ENCODE measurements around the gene GOLGA3. TPM values are rescaled to one million over a fixed set of nuclear protein-coding genes. Genes with fewer than 3 reads are reported as not detected.

The GOLGA3 gene
- total RNA-seq, 1 donor, result 21.9 TPM

DNA sequence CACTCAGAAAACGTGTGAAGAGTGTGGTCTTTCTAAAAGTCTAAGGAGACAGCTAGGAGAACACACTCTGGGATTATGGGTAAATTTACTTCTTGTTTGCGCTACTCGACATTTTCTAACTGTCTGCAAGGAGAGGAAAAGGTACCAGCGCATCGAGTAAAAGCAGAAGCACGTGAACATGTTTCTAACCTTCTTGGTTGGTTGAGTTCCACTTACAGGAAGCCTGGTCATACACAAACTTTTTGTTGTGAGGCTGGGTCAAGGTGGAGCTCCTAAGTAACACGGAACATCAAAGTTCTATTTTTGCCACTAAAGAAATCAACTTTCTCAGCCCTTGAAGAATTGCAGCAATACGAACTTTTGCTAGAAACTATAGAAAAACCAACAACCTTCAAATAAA lies 87.0 kb downstream of the GOLGA3 start:
- Histone ChIP-seq H3K4me1 (ENCODE audit: insufficient read depth, low read length) (no peaks in the 10 kb centered on the region), H3K4me3 (ENCODE audit: low read length) (no peak overlapping the region), H3K9me3 (ENCODE audit: low read depth, low read length) (no peaks in the 10 kb centered on the region), H3K27me3 (ENCODE audit: insufficient read depth, low read length) (no peaks in the 10 kb centered on the region)

DNA sequence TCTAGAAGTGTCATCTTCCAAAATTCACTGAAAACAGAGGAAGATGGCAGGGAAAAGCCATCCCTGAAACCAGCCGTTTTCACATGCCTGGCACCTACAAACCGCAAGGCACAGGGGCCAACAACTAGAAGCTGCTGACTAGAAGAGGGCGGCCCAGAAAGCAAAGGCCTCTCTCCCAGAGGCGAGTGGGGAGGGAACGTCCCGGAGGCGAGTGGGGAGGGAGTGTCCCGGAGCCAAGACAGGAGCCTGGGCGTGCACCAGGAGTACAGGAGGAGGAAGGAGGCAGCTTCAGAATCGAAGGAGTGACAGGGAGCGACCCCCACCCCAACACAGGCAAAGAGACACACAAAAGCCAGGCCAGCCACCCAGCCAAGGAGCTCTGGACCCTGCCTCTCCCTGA lies 88.0 kb downstream of the GOLGA3 start:
- no peak overlapping the region for H3K4me3 ChIP-seq (ENCODE audit: low read length)
- no peaks in the 10 kb centered on the region for H3K27me3 ChIP-seq (ENCODE audit: insufficient read depth, low read length)
- no peaks in the 10 kb centered on the region for H3K4me1 ChIP-seq (ENCODE audit: insufficient read depth, low read length)
- H3K9me3 ChIP-seq (ENCODE audit: low read depth, low read length), result no peaks in the 10 kb centered on the region

DNA sequence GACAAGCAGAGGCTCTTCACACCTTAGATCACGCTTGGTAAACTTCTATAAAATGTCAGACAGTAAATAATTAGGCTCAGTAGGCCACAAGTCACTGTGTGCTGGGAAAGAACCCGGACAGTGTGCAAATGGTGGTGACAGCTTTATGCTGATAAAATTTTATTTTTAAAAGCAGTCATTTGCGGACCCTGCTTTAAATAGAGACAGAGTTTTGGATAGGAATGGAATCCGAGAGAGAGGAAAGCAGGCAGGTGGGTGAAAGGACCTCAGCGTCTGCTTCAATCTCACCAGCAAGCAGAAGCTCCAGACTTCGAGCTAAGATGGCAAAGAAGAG lies 88.4 kb downstream of the GOLGA3 start:
- Histone ChIP-seq H3K4me1 (ENCODE audit: insufficient read depth, low read length) (no peaks in the 10 kb centered on the region), H3K4me3 (ENCODE audit: low read length) (no peak overlapping the region), H3K27me3 (ENCODE audit: insufficient read depth, low read length) (no peaks in the 10 kb centered on the region), H3K9me3 (ENCODE audit: low read depth, low read length) (no peaks in the 10 kb centered on the region)

DNA sequence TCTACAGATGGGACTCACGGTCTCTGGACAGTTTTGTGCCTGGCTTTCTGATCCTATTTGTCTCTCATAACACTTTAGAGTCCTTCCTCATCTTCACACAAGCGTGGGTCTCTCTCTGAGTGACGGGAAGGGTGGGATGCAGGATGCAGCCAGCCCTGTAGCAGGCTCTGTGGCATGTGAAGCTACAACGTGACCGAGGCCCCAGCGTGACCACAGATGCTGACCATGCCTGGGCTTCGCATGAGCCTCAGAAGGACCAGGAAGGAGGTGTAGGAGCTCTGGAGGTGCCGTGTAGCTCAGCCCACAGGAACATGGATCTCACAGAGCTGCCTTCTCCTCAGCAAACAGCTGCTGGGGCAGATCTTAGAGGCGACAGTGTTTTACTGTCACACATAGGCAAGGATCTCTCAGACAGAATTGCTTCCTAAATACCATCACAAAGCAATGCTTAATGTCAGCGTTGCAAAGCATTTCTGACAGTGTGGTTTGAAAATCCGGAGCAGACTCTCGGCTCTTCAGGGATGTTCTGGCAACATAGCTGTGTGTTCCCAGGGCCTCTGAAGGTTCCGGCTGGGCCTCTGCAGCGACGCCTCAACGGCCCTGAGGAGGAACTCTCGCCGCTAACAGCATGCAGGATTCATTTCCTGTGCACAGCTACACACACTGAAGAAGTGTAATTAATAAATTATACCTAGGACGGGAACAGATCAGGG lies 88.9 kb downstream of the GOLGA3 start:
- no peak overlapping the region for H3K4me3 ChIP-seq (ENCODE audit: low read length)
- no peaks in the 10 kb centered on the region for H3K27me3 ChIP-seq (ENCODE audit: insufficient read depth, low read length)
- no peaks in the 10 kb centered on the region for H3K4me1 ChIP-seq (ENCODE audit: insufficient read depth, low read length)
- no peaks in the 10 kb centered on the region for H3K9me3 ChIP-seq (ENCODE audit: low read depth, low read length)

DNA sequence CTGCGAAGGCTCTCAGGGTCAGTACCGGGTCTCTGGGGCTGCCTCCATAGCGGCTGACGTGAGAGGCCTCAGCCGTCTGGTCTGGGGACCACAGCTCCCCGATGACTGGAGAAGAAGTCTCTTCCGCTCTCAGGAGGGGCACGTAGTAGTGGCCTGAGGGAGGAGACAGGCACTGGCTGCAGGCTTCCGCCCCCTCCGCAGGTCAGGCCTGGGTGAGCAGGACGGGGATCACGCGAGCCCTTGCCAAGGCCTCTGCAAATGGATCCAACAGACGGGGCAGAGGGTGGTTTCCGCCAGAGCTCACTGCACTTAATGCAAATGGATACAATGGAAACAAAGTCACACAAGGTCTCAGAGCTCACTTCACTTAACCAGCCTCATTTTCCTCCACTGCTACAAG lies 91.8 kb downstream of the GOLGA3 start:
- Histone ChIP-seq H3K27me3 (ENCODE audit: insufficient read depth, low read length) (no peaks in the 10 kb centered on the region), H3K9me3 (ENCODE audit: low read depth, low read length) (no peaks in the 10 kb centered on the region), H3K4me1 (ENCODE audit: insufficient read depth, low read length) (no peaks in the 10 kb centered on the region), H3K4me3 (ENCODE audit: low read length) (no peak overlapping the region)

DNA sequence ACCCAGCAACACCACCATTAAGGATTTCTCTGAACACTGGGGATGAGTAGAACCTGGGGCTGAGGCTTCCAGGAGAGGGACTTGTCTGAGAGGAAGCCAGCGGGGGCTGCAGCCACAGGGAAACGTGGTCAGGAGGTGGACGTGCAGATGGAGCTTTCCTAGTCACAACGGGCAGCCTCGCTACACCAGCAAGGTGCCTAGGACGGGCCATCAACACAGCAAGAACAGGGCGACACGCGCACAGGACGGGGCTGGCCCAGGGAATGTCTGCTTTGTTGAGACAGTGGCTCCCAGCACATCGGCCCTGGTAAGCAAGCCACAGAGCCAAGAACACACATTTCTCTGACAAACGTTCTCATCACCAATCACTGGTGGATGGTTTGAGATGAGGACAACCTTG lies 92.3 kb downstream of the GOLGA3 start:
- H3K9me3 ChIP-seq (ENCODE audit: low read depth, low read length), result no peaks in the 10 kb centered on the region
- H3K27me3 ChIP-seq (ENCODE audit: insufficient read depth, low read length), result no peaks in the 10 kb centered on the region
- H3K4me3 ChIP-seq (ENCODE audit: low read length), result no peak overlapping the region
- no peaks in the 10 kb centered on the region for H3K4me1 ChIP-seq (ENCODE audit: insufficient read depth, low read length)

DNA sequence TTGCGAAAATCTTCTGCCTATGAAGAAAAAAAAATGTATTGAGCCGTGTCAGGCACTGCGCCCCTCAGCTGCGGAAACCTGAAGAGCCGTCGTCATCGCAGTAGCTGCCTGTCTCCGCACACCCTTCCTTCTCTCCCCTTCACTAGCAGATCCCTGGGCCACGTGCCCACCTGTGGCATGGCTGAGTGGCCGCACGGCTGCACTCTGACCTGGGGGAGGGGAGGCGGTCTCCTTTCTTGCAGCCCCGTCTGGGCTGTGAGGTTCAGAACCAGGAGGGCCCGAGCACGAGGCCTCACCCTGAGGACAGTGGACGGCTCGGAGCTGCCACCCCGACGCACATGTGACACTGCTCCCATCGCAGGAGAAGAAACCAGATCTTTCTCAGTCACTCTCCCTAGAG lies 93.2 kb downstream of the GOLGA3 start:
- no peaks in the 10 kb centered on the region for H3K27me3 ChIP-seq (ENCODE audit: insufficient read depth, low read length)
- no peaks in the 10 kb centered on the region for H3K4me1 ChIP-seq (ENCODE audit: insufficient read depth, low read length)
- no peak overlapping the region for H3K4me3 ChIP-seq (ENCODE audit: low read length)
- no peaks in the 10 kb centered on the region for H3K9me3 ChIP-seq (ENCODE audit: low read depth, low read length)

DNA sequence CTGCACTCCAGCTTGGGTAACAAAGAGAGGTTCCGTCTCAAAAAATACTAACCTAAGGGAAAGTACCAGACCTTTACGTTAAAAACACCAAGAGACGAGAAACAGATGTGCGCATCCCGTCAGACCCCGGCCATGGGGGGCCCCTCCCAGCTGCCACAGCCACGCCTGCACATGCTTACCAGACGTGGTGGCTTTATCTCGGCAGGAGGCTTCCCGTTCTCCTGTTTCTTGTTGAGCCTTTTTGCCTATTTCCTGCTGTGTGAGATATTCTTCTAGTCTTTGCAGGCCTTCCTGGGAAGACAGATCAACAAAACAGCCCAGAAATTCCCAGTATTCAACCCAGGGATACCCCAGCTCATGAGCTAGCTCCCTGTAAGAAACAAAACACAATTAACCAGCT lies 94.5 kb downstream of the GOLGA3 start:
- Histone ChIP-seq H3K9me3 (ENCODE audit: low read depth, low read length) (no peaks in the 10 kb centered on the region), H3K4me1 (ENCODE audit: insufficient read depth, low read length) (no peaks in the 10 kb centered on the region)

DNA sequence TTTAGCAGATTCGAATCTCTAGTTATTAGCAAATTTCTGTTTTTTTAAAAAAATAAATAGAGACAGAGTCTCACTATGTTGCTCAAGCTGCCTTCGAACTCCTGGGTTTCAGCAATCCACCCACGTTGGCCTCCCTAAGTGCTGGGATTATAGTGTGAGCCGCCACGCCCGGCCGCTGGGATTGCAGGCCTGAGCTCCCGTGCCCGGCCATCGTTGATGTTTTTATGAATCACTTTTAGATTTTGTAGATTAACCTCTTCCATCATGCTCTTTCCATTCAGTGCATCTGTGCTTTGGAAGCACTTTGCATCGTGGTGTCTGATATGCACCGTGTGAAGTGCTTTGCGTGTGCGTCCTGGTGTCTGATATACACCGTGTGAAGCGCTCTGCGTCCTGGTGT lies 97.1 kb downstream of the GOLGA3 start:
- no peaks in the 10 kb centered on the region for H3K9me3 ChIP-seq (ENCODE audit: low read depth, low read length)
- H3K27me3 ChIP-seq (ENCODE audit: insufficient read depth, low read length), result no peaks in the 10 kb centered on the region
- H3K4me3 ChIP-seq (ENCODE audit: low read length), result no peak overlapping the region
- H3K4me1 ChIP-seq (ENCODE audit: insufficient read depth, low read length), result no peaks in the 10 kb centered on the region

More for the DNA sequence above, 94.5 kb downstream of the GOLGA3 start:
- H3K27me3 ChIP-seq (ENCODE audit: insufficient read depth, low read length), result no peaks in the 10 kb centered on the region
- no peak overlapping the region for H3K4me3 ChIP-seq (ENCODE audit: low read length)

DNA sequence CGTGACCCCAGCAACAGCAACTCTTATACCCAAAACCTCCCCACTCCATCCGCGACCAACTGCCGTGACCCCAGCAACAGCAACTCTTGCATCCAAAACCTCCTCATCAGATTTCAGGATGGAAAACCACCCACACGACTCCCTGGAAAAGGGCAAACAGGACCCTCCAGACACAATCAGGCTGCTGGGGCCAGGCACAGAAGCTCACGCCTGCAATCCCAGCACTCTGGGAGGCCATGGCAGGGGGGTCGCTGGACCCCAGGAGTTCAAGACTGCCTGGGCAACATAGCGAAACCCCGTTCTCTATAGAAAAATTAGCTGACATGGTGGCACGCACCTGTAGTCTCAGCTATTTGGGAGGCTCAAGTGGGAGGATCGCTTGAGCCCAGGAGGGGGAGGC lies 98.3 kb downstream of the GOLGA3 start:
- Histone ChIP-seq H3K27me3 (ENCODE audit: insufficient read depth, low read length) (no peaks in the 10 kb centered on the region), H3K4me1 (ENCODE audit: insufficient read depth, low read length) (no peaks in the 10 kb centered on the region), H3K9me3 (ENCODE audit: low read depth, low read length) (no peaks in the 10 kb centered on the region), H3K4me3 (ENCODE audit: low read length) (no peak overlapping the region)

DNA sequence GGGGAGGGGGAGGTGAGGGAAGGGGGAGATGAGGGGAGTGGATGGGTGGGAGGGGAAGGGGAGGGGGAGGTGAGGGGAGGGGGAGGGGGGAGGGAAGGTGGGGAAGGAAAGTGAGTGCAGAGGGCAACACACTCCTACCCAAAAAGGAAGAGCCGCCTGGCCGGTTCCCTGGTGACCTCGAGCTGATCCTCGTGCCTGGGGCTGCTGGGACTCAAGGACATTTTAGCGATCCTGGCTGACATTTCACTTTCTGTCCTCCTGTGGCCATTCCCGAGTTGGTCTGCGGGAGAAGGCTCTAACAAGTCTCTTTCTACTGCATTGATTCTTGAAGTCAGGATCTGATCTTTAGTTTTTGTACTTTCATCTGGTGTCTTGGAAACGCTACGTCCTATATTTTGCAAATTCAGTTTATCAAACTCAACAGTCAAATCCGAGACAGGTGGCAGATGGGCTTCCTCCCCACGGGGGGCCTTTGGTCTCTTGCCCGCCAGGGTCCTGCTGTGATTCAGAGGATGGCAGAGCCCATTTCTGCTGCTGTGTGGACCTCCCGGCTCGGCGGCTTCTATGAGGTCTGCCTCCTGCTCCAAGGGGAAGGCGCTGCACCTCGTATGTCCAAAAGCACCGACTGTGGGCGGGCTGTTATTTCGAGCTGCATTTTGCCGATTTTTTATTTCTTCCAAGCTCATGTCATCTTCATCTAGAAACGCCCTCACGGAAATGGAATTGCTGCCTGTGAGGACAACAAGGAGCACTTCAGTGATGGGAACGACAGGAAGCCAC lies 98.9 kb downstream of the GOLGA3 start:
- Histone ChIP-seq H3K27me3 (ENCODE audit: insufficient read depth, low read length) (no peaks in the 10 kb centered on the region), H3K4me3 (ENCODE audit: low read length) (no peak overlapping the region), H3K9me3 (ENCODE audit: low read depth, low read length) (no peaks in the 10 kb centered on the region), H3K4me1 (ENCODE audit: insufficient read depth, low read length) (no peaks in the 10 kb centered on the region)

DNA sequence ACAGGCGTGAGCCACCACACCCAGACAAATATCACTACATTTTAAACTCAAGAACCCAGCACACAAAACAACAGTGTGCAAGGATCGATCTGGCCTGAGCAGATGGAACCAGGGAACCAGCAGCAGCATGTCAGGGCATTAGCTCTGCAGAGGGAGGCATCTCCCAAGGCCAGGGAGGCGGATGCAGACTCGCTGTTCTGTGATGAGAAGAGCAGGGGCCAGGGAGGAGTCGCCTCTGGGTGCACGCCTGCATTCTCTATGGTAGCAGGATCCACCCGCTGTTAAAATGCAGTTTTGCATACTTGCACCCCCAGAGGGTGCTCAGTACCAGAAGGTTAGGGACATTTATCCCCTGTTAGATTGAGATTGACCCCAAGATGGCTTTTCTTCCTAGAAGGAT lies 100.2 kb downstream of the GOLGA3 start:
- H3K9me3 ChIP-seq (ENCODE audit: low read depth, low read length), result no peaks in the 10 kb centered on the region
- no peak overlapping the region for H3K4me3 ChIP-seq (ENCODE audit: low read length)
- H3K27me3 ChIP-seq (ENCODE audit: insufficient read depth, low read length), result no peaks in the 10 kb centered on the region
- no peaks in the 10 kb centered on the region for H3K4me1 ChIP-seq (ENCODE audit: insufficient read depth, low read length)

DNA sequence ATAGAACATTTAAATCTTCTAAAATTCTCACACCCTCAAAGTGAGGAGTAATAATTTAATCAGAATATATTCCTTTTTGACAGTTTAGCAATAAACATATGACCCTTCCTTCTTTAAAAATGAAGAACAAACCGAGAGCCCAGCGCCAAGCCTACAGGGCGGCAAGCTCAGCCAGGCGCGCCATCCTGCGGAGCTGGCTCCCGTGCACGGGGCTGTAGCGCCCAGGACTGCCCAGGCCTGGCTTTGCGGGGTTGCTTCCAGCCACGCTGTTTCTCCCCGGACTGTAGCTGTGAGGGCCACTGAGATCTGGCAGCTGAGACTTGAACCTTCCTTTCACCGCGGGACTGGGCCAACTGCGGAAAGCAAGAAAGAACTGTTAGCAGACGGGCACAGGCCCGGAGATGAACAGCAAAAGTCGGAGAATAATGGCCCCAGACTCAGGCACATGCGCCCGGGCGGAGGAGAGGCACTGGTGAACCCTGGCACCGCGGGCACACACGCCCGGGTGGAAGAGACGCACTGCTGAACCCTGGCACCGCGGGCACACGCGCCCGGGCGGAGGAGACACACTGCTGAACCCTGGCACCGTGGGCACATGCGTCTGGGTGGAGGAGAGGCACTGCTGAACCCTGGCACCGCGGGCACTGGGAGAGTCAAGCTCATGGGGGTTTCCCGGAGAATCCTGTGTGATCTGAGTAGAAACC lies 101.4 kb downstream of the GOLGA3 start:
- Histone ChIP-seq H3K4me1 (ENCODE audit: insufficient read depth, low read length) (no peaks in the 10 kb centered on the region), H3K9me3 (ENCODE audit: low read depth, low read length) (no peaks in the 10 kb centered on the region), H3K27me3 (ENCODE audit: insufficient read depth, low read length) (no peaks in the 10 kb centered on the region), H3K4me3 (ENCODE audit: low read length) (no peak overlapping the region)

DNA sequence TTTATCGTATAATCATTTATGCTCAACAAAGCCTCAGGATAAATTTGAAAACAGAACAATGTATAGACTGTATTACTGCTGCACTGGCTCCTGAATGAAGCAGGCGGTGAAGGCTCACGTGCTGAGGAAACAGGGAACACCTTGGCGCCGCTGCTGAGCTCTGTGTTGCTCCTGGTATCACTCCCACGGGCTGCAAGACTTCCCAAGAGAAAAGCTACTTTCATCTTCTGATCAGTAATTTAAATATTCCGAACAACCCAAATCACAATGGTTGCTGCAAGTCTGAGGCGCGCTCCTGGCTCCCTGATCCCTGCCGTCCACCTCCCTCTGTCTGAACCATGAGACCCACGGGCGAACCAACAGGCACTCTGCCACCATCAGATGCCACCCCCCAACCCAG lies 102.3 kb downstream of the GOLGA3 start:
- Histone ChIP-seq H3K27me3 (ENCODE audit: insufficient read depth, low read length) (no peaks in the 10 kb centered on the region), H3K9me3 (ENCODE audit: low read depth, low read length) (no peaks in the 10 kb centered on the region), H3K4me1 (ENCODE audit: insufficient read depth, low read length) (no peaks in the 10 kb centered on the region), H3K4me3 (ENCODE audit: low read length) (no peak overlapping the region)

DNA sequence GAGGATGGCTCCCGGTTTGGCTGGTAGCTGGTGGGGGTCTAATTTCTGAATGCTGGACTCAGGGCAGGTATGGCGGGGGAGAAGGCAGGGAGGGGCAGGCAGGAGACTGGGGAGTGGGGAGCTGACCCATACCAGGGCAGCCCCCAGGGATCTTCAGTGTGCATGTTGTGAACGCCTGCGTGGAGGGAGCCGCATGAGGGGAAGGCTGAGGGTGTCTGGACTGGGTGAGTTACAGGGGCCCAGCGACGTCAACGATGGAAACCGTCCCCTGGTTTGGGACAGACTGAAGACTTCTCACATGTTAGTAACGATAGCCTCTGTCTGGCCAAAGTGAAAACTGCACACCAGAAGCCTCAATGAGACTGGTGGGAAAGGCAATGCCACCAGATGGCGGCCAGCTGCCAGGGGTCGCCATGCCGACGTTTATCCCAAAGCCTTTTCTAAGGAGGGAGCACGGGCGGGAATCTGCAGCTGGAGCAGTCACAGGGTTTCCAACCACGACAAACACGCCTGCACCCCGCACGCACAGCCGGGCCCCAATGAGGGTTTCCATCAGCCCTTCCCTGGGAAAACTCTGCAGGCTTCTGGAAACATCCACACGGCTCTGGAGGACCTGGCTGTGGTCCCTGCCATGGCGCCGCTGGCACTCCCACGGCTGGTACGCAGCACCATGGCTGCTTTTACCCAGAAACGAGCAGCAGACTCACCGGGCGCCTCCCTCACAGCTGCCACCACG lies 104.0 kb downstream of the GOLGA3 start:
- no peaks in the 10 kb centered on the region for H3K9me3 ChIP-seq (ENCODE audit: low read depth, low read length)
- H3K4me3 ChIP-seq (ENCODE audit: low read length), result no peak overlapping the region
- no peaks in the 10 kb centered on the region for H3K4me1 ChIP-seq (ENCODE audit: insufficient read depth, low read length)
- no peaks in the 10 kb centered on the region for H3K27me3 ChIP-seq (ENCODE audit: insufficient read depth, low read length)

All from mononuclear cell (primary cell).